Smooth muscle cell (in vitro differentiated cells): ENCODE results near the gene SAMD11. TPM values are rescaled to one million over a fixed set of nuclear protein-coding genes. Genes with fewer than 3 reads are reported as not detected.

Experiments used
- DNase-seq: peaks from one replicate; lab custom pipeline; 2025; ENCODE audit not compliant: unreplicated experiment; lab: John Stamatoyannopoulos, UW
- H2AFZ ChIP-seq: fragments of 200-600 bp; sonication (generic); 2 replicates; pipeline ENCODE4 v1.6.0; 2016; ENCODE audit warnings: antibody characterized with exemption, low read depth, mild to moderate bottlenecking
- H3F3A ChIP-seq: fragments of 200-600 bp; sonication (generic); 2 replicates; pipeline ENCODE4 v1.6.0; 2017; ENCODE audit warnings: antibody characterized with exemption, low read depth
- H3K27ac ChIP-seq: fragments of 200-600 bp; sonication (generic); 2 replicates; pipeline ENCODE4 v1.5.1; 2016; ENCODE audit warnings: low read depth, mild to moderate bottlenecking
- H3K27me3 ChIP-seq: fragments of 200-600 bp; sonication (generic); 2 replicates; pipeline ENCODE4 v1.6.1; 2016; ENCODE audit warnings: low read depth, mild to moderate bottlenecking
- H3K36me3 ChIP-seq: fragments of 200-600 bp; sonication (generic); 2 replicates; pipeline ENCODE4 v1.5.1; 2016; ENCODE audit warnings: low read depth
- H3K4me1 ChIP-seq: fragments of 200-600 bp; sonication (generic); 2 replicates; pipeline ENCODE4 v1.5.1; 2016; ENCODE audit warnings: low read depth
- H3K4me2 ChIP-seq: fragments of 200-600 bp; sonication (generic); 2 replicates; pipeline ENCODE4 v1.6.0; 2016; ENCODE audit warnings: mild to moderate bottlenecking
- H3K4me3 ChIP-seq: fragments of 200-600 bp; sonication (generic); 2 replicates; pipeline ENCODE4 v1.5.1; 2016; ENCODE audit warnings: mild to moderate bottlenecking
- H3K79me2 ChIP-seq: fragments of 200-600 bp; sonication (generic); 2 replicates; pipeline ENCODE4 v1.6.0; 2016; ENCODE audit warnings: low read depth, mild to moderate bottlenecking
- H3K9ac ChIP-seq: fragments of 200-600 bp; sonication (generic); 2 replicates; pipeline ENCODE4 v1.6.0; 2016; ENCODE audit warnings: low read depth
- H3K9me3 ChIP-seq: fragments of 200-600 bp; sonication (generic); replicated peaks from 2 replicates; pipeline ENCODE4 v1.5.1; 2016; ENCODE audit warnings: low read depth
- H4K20me1 ChIP-seq: fragments of 200-600 bp; sonication (generic); 2 replicates; pipeline ENCODE4 v1.6.0; 2016; ENCODE audit warnings: low read depth
- CTCF ChIP-seq: fragments of 200-600 bp; sonication (generic); IDR thresholded peaks from 2 replicates; pipeline ENCODE4 v1.5.1; 2017; ENCODE audit warnings: borderline replicate concordance, mild to moderate bottlenecking, antibody characterized with exemption; ENCODE audit not compliant: insufficient read depth, poor library complexity, severe bottlenecking
- WGBS: methylation state at CpG from one replicate; pipeline ENCODE4 v1.1.7; 2016; ENCODE audit warnings: low lambda C conversion rate; 5-methylcytosine and 5-hydroxymethylcytosine counted together
- polyA plus RNA-seq: library from polyadenylated mRNA; unstranded; fragments of >200 nt; fragmentation: Nextera tagmentation; extraction: Ambion mirVana; gene quantifications from 2 replicates; pipeline ENCODE4 v1.2.1, GENCODE V29; 2016
- total RNA-seq: library from RNA; depleted of rRNA; stranded (reverse); fragments of >200 nt; gene quantifications from 2 replicates; pipeline ENCODE4 v1.2.3, GENCODE V29; 2014

Gene SAMD11
- total and polyA plus RNA-seq, 2 experiments from 2014 or later = 18.0 to 21.1 TPM

- no peak for DNase-seq
These were observed 15.1 kb upstream of the SAMD11 start for GRCh38 chr1:908661-909060.

GRCh38 chr1:909861-910310, 13.8 kb upstream of the SAMD11 start:
- no peaks in the 10 kb centered on the region for H3K4me1 ChIP-seq
- H3K36me3 ChIP-seq = no peaks in the 10 kb centered on the region
- no peaks in the 10 kb centered on the region for H3K27me3 ChIP-seq
- H3K4me2 ChIP-seq = no peak overlapping the region
- WGBS = no CpG with 5 or more reads among the region's 53 CpGs
- H3K9ac ChIP-seq = no peak overlapping the region
- no peaks in the 10 kb centered on the region for H3K79me2 ChIP-seq
- H2AFZ ChIP-seq = no peak overlapping the region
- H3K4me3 ChIP-seq = no peak overlapping the region
- DNase-seq = no peak
- no peak for TF ChIP-seq CTCF
- no peaks in the 10 kb centered on the region for H3K9me3 ChIP-seq
- no peak overlapping the region for H3K27ac ChIP-seq
- no peaks in the 10 kb centered on the region for H4K20me1 ChIP-seq
- H3F3A ChIP-seq = peaks cover 8% of the 10 kb centered on the region

More at GRCh38 chr1:908661-909060, 15.1 kb upstream of the SAMD11 start:
- H2AFZ ChIP-seq = no peak overlapping the region
- H3K27ac ChIP-seq = no peak overlapping the region
- no peaks in the 10 kb centered on the region for H3K27me3 ChIP-seq
- no peak overlapping the region for H3K4me3 ChIP-seq
- no peaks in the 10 kb centered on the region for H3K9me3 ChIP-seq
- no peaks in the 10 kb centered on the region for H4K20me1 ChIP-seq
- no peaks in the 10 kb centered on the region for H3K79me2 ChIP-seq
- H3K9ac ChIP-seq = no peak overlapping the region
- H3K4me1 ChIP-seq = no peaks in the 10 kb centered on the region
- no peak overlapping the region for H3K4me2 ChIP-seq
- no peak for TF ChIP-seq CTCF
- WGBS = no CpG with 5 or more reads among the region's 16 CpGs
- H3K36me3 ChIP-seq = no peaks in the 10 kb centered on the region
- peaks cover 8% of the 10 kb centered on the region for H3F3A ChIP-seq

- Histone ChIP-seq H3K9me3 (no peaks in the 10 kb centered on the region), H3K36me3 (no peaks in the 10 kb centered on the region), H3K4me3 (no peak overlapping the region), H3K4me1 (no peaks in the 10 kb centered on the region), H3K79me2 (no peaks in the 10 kb centered on the region), H3K27ac (no peak overlapping the region), H3K4me2 (no peak overlapping the region), H3K27me3 (no peaks in the 10 kb centered on the region), H2AFZ (no peak overlapping the region), H4K20me1 (no peaks in the 10 kb centered on the region), H3F3A (peaks cover 8% of the 10 kb centered on the region), H3K9ac (no peak overlapping the region)
- TF ChIP-seq CTCF = no peak
- no peak for DNase-seq
- WGBS = 92% methylated on average over 16 of the region's 29 CpGs
These were observed 13.3 kb upstream of the SAMD11 start for GRCh38 chr1:910311-910880.

GRCh38 chr1:910881-911721, 12.6 kb upstream of the SAMD11 start:
- no peak overlapping the region for H3K4me2 ChIP-seq
- WGBS = 69% methylated on average over 25 of the region's 25 CpGs
- no peaks in the 10 kb centered on the region for H3K4me1 ChIP-seq
- H3K36me3 ChIP-seq = no peaks in the 10 kb centered on the region
- H4K20me1 ChIP-seq = no peaks in the 10 kb centered on the region
- H3K27me3 ChIP-seq = no peaks in the 10 kb centered on the region
- H3F3A ChIP-seq = peaks cover 4% of the 10 kb centered on the region
- no peaks in the 10 kb centered on the region for H3K9me3 ChIP-seq
- H2AFZ ChIP-seq = no peak overlapping the region
- no peak for TF ChIP-seq CTCF
- no peak overlapping the region for H3K4me3 ChIP-seq
- DNase-seq = no peak
- no peak overlapping the region for H3K9ac ChIP-seq
- no peaks in the 10 kb centered on the region for H3K79me2 ChIP-seq
- H3K27ac ChIP-seq = no peak overlapping the region
